ENCODE results near the gene REXO2. TPM values are rescaled to one million over a fixed set of nuclear protein-coding genes. Genes with fewer than 3 reads are reported as not detected.

The REXO2 gene
- total RNA-seq, 6 donors from 2014 or later: 41.8 to 150 (median 99.4) TPM

Other genes starting within 250 kb of the REXO2 start
- gene NNMT, start 143.1 kb upstream of the REXO2 start, total RNA-seq: 100 to 1,000 TPM in 5 of 6 donors, 10 to 100 TPM in 1; 93.4 to 383 (median 208) TPM
- gene C11orf71, start 39.0 kb upstream of the REXO2 start, total RNA-seq: 10 to 100 TPM in 2 of 6 donors, 1 to 10 TPM in 4; 6.2 to 16.8 (median 8.3) TPM
- 10 to 100 TPM in 4 of 6 donors, 1 to 10 TPM in 2; 2.2 to 35.2 (median 21.4) TPM for gene RBM7, start 38.8 kb upstream of the REXO2 start, total RNA-seq
- not detected for gene NXPE1, start 120.4 kb downstream of the REXO2 start, total RNA-seq
- gene NXPE4, start 156.3 kb downstream of the REXO2 start, total RNA-seq: under 1 TPM in 1 of 6 donors, not detected in 5; 0.13 TPM
- under 1 TPM in 1 of 6 donors, not detected in 5; 0.30 TPM for gene NXPE2, start 239.1 kb downstream of the REXO2 start, total RNA-seq